Amniotic stem cell (primary cell): ENCODE data around the gene STON2.
A peak's percentile ranks its signal among the peaks of the same experiment; 100 is the strongest.

ENCODE experiments used
- DNase-seq: peaks from one replicate; lab custom pipeline; 2025; lab: John Stamatoyannopoulos, UW

STON2 gene

GRCh38 chr14:81416981-81417380 is 16.9 kb upstream of the STON2 start:
- no peak for DNase-seq

- DNase-seq = no peak
Observed at GRCh38 chr14:81416194-81416952, 16.2 kb upstream of the STON2 start.

- no peak for DNase-seq
Observed at GRCh38 chr14:81415781-81416180, 15.7 kb upstream of the STON2 start.

- no peak for DNase-seq
Observed at GRCh38 chr14:81414123-81414522, 14.0 kb upstream of the STON2 start.

- DNase-seq = no peak
Observed at GRCh38 chr14:81412779-81413178, 12.7 kb upstream of the STON2 start.

GRCh38 chr14:81408595-81408994 is 8.5 kb upstream of the STON2 start:
- DNase-seq = no peak

GRCh38 chr14:81406863-81407262 is 6.7 kb upstream of the STON2 start:
- DNase-seq = no peak

- DNase-seq = no peak
Observed at GRCh38 chr14:81402123-81402495, 2.0 kb upstream of the STON2 start.

- DNase-seq = no peak
Observed at GRCh38 chr14:81401420-81402122, 1.4 kb upstream of the STON2 start.

- peak; percentile 25 for DNase-seq
Observed at GRCh38 chr14:81400852-81401251, 728 bp upstream of the STON2 start.

- no peak for DNase-seq
Observed at GRCh38 chr14:81398196-81398891, 1.8 kb downstream of the STON2 start.

- DNase-seq = no peak
Observed at GRCh38 chr14:81396113-81396512, 4.0 kb downstream of the STON2 start.

- no peak for DNase-seq
Observed at GRCh38 chr14:81394739-81395138, 5.4 kb downstream of the STON2 start.

- DNase-seq = no peak
Observed at GRCh38 chr14:81392976-81393643, 7.0 kb downstream of the STON2 start.

- no peak for DNase-seq
Observed at GRCh38 chr14:81392052-81392451, 8.1 kb downstream of the STON2 start.

- no peak for DNase-seq
Observed at GRCh38 chr14:81390696-81391095, 9.4 kb downstream of the STON2 start.

- no peak for DNase-seq
Observed at GRCh38 chr14:81388336-81388735, 11.8 kb downstream of the STON2 start.

GRCh38 chr14:81386290-81386745 is 13.8 kb downstream of the STON2 start:
- no peak for DNase-seq

GRCh38 chr14:81385886-81386285 is 14.2 kb downstream of the STON2 start:
- DNase-seq = no peak

- no peak for DNase-seq
Observed at GRCh38 chr14:81385419-81385818, 14.7 kb downstream of the STON2 start.

- DNase-seq = no peak
Observed at GRCh38 chr14:81384900-81385299, 15.2 kb downstream of the STON2 start.

- DNase-seq = no peak
Observed at GRCh38 chr14:81382517-81383225, 17.5 kb downstream of the STON2 start.
